CMK (cell line): ENCODE results near the gene TRMT13.

Experiments used
- DNase-seq: peaks from one replicate; pipeline ENCODE4 v3.0.0-alpha.2; 2010; ENCODE audit warnings: low read depth

TRMT13 gene, protein sequence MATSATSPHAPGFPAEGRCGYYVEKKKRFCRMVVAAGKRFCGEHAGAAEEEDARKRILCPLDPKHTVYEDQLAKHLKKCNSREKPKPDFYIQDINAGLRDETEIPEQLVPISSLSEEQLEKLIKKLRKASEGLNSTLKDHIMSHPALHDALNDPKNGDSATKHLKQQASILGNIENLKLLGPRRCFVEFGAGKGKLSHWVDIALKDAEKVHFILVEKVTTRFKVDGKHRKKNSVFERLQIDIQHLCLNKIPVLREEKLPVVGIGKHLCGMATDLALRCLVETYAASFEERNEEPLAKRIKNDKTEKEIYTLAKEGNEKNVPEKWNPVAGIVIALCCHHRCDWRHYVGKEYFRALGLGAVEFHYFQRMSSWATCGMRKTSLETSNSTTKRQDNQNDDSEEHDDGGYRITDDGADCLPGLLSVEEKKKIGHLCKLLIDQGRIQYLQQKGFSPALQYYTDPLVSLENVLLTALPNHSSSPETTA

DNA sequence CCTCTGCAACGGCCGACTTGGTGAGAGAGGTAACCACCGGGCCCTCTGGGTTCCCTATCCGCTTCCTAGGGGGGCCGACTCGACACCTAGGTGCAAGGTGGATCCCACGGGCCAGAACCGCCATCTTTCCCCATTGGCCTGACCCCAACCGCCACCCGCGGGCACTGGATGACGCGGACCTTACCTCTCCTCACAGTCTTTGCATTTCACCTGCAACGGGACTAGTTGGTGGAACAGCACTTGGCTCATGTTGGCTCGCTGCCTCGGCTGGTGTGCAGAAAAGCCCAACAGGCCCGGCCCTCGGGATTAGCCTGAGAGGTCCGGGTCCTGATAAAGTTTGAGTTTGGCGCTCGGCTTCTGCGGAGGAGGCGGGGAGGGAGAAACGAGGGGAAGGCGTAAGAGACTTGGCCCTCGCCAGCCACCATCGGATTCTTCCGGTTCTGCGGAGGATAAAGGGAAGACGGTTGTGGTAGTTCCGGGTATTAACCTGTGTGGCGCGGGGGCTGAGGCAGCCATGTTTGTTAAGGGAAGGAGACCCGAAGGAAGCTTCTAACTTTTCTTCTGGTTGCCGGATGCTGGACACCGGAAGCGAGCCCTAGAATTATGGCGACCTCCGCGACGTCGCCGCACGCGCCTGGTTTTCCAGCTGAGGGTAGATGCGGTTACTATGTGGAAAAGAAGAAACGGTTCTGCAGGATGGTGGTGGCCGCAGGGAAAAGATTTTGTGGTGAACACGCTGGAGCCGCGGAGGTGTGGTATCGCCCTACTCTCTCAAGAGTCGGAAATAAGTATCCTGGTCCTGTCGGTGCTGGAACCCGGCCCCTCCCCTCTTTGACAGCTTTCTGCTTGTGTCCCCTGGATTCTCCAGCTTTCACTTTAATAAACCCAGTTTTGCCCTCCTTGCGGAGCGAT, at the start of gene TRMT13, which contains the start of gene SASS6:
TSS of gene TRMT13 (plus strand) at position 598 of the 912 bp plus-strand sequence. CDS start at position 604, 6 bp downstream.
TSS of gene SASS6 (minus strand) at position 365 of the 912 bp plus-strand sequence. CDS start at position 249, 116 bp downstream.
- peak; percentile 92 for DNase-seq

DNA sequence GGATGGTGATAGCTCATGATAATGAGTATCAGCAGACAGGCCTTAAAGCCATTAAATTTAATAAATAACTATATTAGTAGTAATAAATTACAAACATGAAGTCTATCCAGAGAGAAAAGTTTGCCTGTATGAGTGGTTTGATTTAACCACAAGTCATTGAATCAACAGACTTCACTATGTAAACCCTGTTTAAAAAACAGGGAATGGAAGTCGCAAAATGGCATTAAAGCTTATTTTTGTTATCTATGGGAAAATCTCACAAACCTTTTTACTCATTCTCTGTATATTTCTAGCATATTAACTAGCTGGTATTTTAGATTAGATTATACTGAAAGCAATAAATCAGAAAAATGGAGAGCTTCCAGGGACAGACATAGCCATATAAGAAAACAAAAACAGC, 45.6 kb upstream of the TRMT13 start:
- DNase-seq: no peak

DNA sequence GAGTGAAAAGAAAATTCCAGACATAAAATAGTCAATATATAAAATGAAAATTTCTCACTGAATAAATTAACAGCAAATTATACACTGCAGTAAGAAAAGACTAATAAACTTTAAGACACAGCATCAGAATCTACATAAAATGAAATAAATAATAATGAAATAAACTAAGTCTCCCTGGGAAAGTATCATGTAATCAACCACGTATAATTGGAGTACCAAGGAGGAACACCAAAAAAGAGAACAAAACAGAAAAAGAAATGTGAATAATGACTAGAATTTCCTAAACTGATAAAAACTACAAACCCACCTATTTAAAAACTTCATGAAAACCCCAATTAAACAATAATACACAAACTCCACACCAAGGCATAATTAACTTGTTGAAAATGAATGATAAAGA, 43.9 kb upstream of the TRMT13 start:
- DNase-seq: no peak

DNA sequence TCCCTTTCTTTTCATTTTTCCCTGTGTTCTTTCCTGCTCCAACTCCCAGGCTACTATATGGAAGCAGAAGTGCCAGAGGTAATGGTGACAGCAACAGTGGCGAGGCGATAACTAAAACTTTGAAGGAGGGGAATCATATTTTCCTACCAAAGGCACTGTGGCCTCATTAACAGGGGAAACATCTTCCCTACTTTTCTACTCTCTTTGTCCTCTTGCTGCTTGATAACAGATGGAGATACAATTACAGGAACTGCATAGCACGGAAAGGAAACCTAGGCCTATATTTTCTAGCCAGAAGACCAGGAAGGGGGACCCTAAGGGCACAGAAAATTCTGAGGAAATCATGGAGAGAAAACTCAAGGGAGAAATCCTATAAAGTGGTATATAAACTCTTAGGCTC, 42.5 kb upstream of the TRMT13 start:
- DNase-seq: no peak

DNA sequence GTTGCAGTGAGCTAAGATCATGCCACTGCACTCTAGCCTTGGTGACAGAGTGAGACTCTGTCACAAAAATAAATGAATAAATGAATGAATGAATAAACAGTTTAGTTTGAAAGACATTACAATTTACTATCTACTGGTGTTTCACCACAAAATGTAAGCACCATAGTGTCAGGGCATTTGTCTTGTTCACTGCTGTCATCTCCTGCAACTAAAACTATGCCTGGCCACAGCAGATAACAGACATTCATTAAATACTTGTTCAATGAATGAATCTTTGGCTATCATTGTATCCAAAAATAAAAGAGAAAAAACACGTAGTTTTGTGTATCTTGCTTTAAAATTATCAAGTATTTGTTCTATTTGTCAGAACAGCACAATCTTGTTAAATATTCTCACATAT, 32.8 kb upstream of the TRMT13 start:
- DNase-seq: no peak

DNA sequence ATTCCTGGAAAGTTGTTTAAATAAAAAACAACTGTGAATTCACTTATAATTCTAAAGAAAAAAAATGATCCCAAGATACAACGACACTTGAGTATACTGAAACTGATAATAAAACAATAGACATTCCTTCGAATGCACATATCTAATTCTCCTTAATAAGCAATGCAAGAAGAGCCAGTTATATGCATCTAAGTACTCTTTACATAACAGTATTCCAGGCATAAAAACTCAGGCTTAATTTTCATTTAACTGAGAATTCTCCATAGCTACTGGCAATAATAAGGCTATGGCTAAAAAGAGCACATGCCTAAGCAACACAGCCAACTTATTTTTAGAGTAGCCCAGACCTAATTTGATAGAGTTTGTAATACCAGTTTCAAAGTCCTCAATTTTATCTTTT, 31.4 kb upstream of the TRMT13 start:
- DNase-seq: no peak

DNA sequence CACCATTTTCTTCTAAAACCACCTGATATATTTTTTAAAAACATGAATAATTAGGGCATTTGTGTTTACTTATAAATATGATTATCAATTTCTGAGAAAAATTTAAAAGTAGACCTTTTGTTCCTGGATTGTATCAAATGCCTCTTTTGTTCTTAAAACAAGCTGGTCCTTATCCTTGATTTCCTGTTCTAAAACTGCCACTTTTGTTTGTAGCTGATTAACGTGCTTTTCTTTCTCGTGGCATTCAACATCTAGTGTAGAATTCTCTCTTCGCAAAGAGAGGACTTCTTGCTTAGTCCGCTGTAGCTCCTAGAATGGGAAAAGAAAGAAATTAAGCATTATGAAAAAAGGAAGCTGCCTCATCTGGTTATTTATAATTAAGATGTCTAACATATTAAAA, 25.3 kb upstream of the TRMT13 start:
- no peak for DNase-seq

DNA sequence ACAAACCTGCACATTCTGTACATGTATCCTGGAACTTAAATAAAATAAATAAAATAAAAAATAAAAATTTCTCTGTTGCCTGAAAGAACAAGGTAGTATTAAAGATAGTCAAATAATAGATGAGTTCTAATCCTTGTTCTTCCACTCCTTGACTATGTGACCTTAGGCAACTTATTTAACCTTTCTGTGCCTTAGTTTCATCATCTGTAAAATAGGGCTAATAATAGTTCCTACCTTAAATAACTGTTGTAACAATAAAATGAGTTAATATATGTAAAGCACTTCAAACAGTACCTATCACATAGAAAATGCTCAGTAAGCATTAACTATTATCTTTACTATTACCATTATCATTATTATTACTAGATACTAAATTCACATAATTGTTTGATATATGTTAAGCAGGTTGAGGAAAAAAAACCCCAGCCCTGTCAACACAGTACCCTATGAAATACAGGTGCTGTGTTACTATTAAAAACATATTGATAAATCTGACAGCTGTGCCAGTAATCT, 23.4 kb upstream of the TRMT13 start:
- no peak for DNase-seq

DNA sequence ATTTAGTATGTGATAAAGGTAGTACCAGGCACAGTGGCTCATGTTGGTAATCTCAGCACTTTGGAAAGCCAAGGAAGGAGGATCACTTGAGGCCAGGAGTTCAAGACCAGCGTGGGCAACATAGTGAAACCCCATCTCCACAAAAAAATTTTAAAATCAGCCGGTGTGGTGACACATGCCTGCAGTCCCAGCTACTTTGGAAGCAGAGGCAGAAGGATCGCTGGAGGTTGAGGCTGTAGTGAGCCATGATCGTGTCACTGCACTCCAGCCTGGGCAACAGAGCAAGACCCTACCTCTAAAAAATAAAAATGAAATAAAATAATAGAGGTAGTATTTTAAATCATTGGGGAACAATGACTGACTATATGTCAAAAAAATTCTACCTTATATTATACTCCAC, 17.4 kb upstream of the TRMT13 start:
- no peak for DNase-seq

DNA sequence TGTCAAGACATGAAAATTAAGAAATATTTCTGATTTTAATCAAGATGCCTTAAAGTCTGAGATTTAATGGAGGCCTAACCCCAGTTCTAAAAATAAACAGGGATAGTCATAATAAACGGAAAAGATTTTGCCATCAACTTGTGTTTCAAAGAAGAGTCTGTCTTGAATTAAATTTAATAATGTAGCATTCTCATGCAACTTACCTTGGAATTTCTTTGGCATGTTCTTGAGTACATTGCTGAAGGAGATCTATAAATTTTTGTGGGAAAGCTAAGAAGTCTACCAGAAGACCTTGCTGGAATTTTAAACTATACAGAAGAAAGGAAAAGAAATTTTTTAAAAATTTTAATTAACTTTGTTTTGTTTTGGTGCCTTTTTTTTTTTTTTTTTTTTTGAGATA, 10.8 kb upstream of the TRMT13 start:
- DNase-seq: no peak

DNA sequence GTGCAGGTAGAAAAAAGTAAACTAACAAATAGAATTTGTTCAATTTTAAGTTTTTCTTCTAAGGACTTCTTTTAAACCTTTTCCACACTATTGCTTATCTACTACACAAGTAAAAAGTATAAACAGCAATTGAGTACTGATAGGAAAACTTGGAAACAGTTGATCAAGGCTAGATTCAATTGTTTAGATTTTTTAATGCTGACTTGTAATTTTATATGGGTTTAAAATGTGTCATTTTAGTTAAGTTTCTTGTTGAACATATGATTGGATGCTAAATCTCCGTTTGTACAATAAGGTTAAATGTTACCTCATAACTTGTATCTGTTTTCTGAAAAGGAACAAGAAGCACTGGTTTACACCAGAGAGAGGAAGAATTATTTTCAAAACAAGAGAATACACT, 5.7 kb upstream of the TRMT13 start:
- DNase-seq: no peak

DNA sequence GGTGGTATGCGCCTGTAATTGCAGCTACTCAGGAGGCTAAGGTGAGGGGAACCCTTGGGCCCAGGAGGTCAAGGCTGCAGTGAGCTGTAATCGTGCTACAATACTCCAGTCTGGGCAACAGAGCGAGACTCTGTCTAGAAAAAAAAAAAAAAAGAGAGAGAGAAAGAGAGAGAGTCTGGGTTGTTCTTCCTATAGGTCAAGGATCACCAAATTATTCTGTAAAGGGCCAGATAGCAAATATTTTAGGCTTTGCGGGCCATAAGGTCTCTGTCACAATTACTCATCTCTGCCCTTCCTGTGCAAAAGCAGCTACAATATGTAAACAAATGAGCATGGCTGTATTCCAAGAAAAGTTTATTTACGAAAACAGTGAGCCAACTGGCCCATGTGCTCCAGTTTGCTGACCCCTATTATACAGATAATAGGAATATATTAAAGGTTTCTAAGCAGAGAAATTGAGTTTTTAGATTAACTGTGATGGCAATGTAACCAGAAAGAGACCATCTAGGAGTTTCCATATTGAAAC, 2.3 kb upstream of the TRMT13 start:
- DNase-seq: no peak

DNA sequence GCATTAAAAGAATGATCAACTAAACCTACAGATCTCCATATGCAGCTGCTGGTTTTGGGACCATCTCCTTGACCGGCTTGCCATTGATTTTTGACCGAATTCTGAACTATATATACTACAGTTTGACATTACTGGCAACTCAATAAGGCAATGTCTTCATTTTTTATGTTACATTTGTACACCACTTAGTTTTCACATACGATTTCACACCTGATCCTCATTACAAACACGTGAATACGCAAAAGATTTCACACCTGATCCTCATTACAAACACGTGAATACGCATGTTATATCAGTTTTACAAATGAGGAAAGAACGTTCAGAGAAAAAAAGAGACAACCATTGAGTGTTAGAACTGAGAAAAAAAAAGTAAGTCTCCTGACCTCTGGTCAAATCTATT, 1.3 kb upstream of the TRMT13 start:
- DNase-seq: no peak

DNA sequence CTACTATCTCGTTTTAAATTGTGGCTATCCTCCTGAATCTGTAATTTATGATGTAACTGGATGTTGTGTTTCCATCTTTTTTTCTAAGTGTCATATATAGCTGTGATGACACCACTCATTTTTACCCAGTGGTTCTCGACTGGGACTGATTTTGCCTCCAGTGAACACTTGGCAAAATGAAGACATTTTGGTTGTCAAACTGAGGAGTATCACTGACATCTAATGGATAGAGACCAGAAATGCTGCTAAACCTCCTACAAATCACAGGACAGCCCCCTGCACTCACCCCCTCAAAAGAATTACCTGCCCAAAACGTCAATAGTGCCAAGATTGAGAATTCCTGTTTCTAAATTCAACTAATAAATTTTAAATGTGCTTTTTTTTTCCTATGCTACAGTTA, 1.9 kb downstream of the TRMT13 start:
- DNase-seq: no peak

DNA sequence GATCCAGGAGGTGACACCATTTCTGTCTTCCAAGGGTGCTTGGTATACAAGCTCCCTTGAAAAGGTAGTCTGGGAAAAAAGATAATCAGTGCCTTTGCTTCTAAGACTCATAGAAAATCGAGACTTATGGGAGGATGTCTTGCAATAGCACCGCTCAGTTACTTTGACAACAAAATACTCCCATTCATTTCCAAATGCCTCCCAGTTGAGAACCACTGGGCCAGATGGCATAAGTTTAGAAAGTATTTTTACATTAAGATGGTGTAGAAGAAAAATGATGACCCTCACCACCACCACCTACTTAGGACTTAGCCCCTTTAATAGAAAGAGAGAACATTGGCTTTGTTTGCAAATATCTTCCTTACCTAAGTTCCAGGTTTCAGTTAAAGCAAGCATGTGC, 4.6 kb downstream of the TRMT13 start:
- DNase-seq: no peak

DNA sequence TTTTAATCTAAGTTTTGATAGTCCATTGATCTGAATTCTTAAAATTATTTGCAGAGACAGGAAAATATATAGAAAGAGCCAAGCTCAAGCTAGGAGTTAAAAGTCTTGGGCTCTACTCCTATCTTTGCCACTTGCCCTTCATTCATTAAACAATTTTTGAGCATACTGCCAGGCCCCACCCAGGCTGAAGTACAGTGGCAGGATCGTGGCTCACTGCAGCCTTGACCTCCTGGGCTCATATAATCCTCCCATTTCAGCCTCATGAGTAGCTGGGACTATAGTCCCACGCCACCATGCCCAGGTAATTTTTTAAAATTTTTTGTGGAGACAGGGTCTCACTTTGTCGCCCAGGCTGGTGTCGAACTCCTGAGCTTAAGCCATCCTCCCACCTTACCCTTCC, 8.2 kb downstream of the TRMT13 start:
- no peak for DNase-seq

DNA sequence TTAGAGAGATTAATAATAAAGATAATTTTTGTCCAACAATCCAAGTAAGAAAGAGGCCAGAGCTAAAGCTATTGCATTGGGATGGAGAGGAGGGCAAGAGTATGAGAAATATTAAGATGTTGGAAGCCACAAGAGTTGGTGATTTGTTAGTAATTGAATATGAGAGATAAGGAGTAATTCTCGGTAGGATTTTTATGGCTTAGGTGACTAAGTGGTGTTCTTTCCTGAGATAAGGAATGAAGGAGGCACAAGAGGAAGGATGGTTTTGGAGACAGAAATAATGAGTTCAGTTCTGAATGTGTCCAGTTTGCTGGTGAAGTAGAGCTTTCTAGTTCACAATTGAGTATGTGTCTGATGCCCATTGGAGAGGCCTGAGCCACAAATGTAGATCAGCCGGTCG, 9.4 kb downstream of the TRMT13 start:
- DNase-seq: no peak

DNA sequence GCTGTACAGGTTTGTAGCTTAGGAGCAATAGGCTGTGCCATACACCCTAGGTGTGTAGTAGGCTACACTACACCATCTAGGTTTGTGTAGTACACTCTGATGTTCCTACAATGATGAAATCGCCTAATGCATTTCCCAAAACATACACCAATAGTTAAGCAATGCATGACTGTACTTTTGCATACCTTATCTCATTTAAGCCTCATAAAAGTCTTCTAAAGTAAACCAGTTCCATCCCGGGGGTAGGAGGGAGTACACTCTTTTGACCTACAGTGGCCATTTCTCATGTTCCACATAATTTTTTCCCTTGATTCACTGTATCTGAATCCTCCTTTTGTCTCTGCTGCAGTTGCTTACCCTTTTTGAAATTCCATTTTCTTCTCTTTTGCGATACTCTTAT, 12.2 kb downstream of the TRMT13 start:
- no peak for DNase-seq

DNA sequence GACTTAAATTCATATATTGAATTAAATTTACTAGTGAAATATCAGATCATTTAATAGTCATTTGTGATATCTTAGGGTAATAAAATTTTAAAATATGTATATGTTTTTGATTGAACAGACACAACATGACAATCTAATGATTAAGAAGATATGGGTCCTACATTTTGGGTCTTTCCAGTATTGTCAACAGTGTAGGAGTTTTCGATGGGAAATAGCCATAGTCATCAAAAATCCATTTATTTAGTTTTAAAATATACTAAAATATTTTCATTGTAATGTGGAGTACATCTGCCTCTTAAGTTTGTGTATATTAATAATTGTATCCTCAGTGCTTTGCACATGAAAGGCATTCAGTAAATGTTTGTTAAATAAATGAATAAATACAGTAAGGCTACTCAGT, 14.0 kb downstream of the TRMT13 start:
- DNase-seq: no peak

DNA sequence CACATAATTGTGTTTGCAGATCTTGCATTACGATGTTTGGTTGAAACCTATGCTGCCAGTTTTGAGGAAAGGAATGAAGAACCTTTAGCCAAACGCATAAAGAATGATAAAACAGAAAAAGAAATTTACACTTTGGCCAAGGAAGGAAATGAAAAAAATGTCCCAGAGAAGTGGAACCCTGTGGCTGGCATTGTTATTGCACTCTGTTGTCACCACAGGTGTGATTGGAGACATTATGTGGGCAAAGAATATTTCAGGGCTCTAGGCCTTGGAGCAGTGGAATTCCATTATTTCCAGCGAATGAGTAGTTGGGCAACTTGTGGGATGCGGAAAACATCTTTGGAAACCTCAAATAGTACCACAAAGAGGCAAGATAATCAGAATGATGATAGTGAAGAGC, 14.9 kb downstream of the TRMT13 start:
- DNase-seq: no peak

DNA sequence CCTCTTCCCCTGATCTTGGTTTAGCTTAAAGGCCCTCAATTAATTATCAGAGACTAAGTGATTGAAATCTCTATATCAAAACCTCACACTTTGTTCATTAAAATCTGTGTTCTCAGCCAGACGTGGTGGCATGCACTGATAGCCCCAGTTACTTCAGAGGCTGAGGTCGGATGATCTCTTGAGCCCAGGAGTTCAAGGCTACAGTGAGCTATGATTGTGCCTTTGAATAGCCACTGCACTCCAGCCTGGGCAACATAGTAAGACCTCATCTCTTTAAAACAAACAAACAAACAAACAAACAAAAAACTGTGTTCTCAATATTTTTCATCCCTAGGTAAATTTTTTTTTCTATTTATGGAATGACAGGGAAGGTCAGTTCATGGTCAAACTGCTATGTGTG, 18.7 kb downstream of the TRMT13 start:
- no peak for DNase-seq

DNA sequence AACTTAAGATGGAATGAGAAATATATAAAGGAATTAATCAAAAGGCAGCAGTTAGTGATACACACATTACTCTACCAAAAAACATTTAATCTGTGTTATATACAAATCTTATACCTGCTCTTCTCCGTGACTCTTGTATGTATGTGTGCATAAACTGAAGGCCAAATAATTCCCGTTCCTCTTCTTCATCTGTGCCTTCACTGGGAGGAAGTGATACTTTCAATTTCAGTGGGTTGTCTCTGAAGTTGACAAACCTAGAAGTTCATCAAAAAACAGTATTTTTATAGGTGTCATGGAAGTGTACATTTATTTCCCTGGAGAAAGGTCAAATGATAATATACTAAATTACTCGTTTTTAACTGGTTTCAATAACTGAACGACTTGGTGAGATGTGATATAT, 19.3 kb downstream of the TRMT13 start:
- no peak for DNase-seq

DNA sequence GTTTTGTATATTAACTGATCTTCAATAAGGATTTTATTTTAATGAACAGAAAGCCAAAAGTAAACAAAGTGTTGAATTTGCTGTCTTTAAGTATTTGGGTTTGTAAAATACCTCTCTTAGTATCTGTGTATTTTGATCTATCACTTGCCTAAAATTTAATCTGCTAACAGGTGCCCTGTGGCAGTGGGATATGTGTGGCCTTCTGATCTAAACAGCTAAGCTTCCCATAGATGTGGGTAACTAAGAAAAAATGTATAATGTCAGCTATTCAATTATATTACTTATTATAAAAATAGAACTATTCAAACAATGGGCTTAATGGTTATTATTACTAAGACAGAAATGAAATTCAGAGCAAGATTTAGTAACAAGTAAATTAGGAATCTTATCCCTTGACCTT, 29.9 kb downstream of the TRMT13 start:
- DNase-seq: no peak
